ENCODE measurements around the gene GLS2. TPM values are rescaled to one million over a fixed set of nuclear protein-coding genes. Genes with fewer than 3 reads are reported as not detected.

Gene GLS2
- total RNA-seq, 3 donors from 2014 or later = 0.51 to 1.5 (median 1.2) TPM

DNA sequence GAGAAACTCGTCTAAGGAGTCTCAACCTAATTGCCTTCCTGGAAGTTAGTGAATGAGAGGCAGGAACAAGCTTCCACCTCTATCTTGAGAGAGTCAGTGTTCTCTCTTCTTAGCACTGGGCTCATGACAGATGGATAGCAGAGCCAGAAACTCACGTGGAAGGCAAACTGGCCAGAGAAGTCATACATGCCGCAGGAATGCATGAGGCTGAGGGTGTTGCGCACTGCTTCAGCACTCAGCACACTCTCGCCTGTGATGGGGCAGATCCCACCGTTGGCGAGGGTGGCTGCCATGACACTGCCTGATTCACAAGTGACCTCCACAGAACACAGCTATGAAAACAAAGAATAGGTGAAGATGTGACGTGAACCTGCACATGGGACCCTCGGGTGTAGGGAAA, 13.6 kb downstream of the GLS2 start:
- DNase-seq (no peak), ATAC-seq (no peak)
- peaks cover 4% of the 10 kb centered on the region for H3K4me1 ChIP-seq (ENCODE audit: low read depth)
- no peak for TF ChIP-seq CTCF (IDR thresholded peaks at IDR 0.05)
- H3K4me3 ChIP-seq = no peak overlapping the region
- H3K9me3 ChIP-seq = no peaks in the 10 kb centered on the region
- intact Hi-C loops (cut with DNase I, micrococcal nuclease) = no loop called here
- no peaks in the 10 kb centered on the region for H3K36me3 ChIP-seq (ENCODE audit: low read depth)

DNA sequence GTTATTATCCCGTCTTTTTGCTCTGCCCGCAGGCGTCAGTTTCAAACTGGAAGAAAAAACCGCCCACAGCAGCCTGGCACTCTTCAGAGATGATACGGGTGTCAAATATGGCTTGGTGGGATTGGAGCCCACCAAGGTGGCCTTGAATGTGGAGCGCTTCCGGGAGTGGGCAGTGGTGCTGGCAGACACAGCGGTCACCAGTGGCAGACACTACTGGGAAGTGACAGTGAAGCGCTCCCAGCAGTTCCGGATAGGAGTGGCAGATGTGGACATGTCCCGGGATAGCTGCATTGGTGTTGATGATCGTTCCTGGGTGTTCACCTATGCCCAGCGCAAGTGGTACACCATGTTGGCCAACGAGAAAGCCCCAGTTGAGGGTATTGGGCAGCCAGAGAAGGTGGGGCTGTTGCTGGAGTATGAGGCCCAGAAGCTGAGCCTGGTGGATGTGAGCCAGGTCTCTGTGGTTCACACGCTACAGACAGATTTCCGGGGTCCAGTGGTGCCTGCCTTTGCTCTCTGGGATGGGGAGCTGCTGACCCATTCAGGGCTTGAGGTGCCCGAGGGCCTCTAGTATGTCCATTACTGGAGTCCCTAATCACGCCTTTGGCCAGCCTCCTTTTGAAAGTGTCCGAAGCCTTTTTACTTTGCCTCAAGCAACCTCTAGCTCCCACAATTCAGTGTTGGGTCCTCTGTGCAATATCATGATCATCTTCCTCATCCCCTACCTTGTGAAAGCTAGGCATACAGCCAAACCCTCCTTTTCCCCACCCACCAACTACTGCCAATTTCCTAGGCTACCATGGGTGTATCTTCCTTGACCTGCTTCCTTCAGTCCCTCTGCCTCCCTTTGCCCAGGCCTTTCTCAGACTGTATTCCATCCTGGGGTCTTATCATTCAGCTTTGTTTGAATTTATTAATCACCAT, 18.7 kb downstream of the GLS2 start:
- Histone ChIP-seq H3K4me3 (peak overlapping the region; percentile 72), H3K4me1 (ENCODE audit: low read depth) (peaks cover 9% of the 10 kb centered on the region), H3K36me3 (ENCODE audit: low read depth) (no peaks in the 10 kb centered on the region), H3K9me3 (no peaks in the 10 kb centered on the region)
- intact Hi-C loops (cut with DNase I, micrococcal nuclease) = no loop called here
- DNase-seq (peak; percentile 51 to 68 (median 60)), ATAC-seq (peak; percentile 59)
- no peak for TF ChIP-seq CTCF (IDR thresholded peaks at IDR 0.05)

DNA sequence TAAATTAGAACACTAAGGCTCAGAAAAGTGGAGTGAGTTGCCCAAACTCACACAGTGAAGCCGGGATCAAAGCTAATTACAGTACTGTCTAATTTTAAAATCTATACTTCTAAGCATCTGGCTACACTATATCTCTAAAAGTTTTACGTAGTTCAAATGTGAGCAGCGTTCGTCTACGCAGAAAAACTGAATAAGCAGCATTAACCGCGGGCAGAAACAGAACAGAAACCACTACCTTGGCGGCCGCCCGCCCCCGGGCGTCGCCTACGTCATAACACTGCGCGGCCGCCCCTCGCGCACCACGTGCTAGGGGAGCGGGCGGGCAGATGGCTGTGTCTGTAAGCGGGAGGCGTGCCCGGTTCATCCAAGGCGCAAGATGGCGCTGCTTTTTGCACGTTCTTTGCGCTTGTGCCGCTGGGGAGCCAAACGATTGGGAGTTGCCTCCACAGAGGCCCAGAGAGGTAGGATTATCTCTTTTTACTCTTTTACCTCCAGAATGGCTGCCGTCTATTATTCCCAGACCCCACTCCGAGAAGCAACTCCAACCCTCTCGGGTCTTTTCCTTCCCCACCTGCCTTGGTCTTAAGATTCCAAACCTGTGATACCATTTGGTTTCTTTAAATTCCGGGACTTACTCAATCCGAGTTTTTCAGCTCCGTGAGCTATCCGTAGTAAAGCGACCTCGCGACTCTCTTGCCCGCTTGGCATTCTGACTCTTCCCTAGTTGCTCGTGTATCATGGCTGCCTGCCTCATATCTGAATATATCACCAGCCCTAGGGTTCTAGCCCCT, 19.6 kb downstream of the GLS2 start, which contains the start of gene SPRYD4:
TSS of gene SPRYD4 (plus strand) at position 363 of the 791 bp plus-strand sequence. CDS start at position 377, 14 bp downstream.
- ATAC-seq = peak; percentile 98
- Histone ChIP-seq H3K4me1 (ENCODE audit: low read depth) (peaks cover 9% of the 10 kb centered on the region), H3K9me3 (no peaks in the 10 kb centered on the region), H3K36me3 (ENCODE audit: low read depth) (no peaks in the 10 kb centered on the region), H3K4me3 (peak within 1 kb of the TSS; percentile 72)
- peak; percentile 95 to 96 (median 95) for DNase-seq
- TF ChIP-seq CTCF (IDR thresholded peaks at IDR 0.05) = peak; percentile 31
- intact Hi-C loops (cut with DNase I, micrococcal nuclease) = no loop called here

- no peak overlapping the region for H3K4me3 ChIP-seq
- no peaks in the 10 kb centered on the region for H3K36me3 ChIP-seq (ENCODE audit: low read depth)
- DNase-seq (no peak), ATAC-seq (no peak)
- H3K9me3 ChIP-seq = no peaks in the 10 kb centered on the region
- H3K4me1 ChIP-seq (ENCODE audit: low read depth) = no peaks in the 10 kb centered on the region
- TF ChIP-seq CTCF (IDR thresholded peaks at IDR 0.05) = no peak
- intact Hi-C loops (cut with DNase I, micrococcal nuclease) = no loop called here
These were observed 25.4 kb downstream of the GLS2 start for GRCh38 chr12:56462565-56462964.

DNA sequence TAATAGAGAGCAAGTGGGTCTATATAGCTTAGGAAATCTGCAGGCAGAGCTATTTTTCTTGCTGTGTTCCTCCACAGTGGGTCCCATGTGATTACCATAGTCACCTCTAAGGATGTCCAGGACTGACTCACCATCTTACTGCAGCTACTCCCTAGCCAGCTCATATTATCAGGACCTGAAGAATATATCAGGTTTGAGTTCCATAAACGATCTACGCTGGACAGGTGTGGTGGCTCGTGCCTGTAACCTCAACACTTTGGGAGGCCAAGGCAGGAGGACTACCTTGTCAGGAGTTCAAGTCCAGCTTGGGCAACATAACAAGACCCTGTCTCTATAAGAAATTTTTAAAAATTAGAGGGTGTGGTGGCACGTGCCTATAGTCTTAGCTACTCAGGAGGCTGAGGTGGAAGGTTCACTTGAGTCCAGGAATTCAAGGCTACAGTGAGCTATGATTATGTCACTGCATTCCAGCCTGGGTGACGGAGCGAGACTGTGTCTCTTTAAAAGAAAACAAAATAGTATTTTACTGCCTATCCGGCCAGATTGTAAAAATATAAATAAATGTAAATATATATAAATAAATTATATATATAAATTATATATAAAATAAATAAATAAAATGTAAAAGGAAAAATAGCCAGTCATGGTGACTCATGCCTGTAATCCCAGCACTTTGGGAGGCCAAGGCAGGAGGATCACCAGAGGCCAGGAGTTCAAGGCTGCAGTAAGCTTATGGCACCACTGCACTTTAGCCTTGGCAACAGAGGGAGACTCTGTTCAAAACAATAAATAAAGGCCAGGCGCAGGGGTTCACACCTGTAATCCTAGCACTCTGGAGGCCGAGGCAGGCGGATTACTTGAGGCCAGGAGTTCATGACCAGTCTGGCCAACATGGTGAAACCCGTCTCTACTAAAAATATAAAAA, 26.5 kb downstream of the GLS2 start:
- TF ChIP-seq CTCF (IDR thresholded peaks at IDR 0.05) = no peak
- intact Hi-C loops (cut with DNase I, micrococcal nuclease) = no loop called here
- H3K36me3 ChIP-seq (ENCODE audit: low read depth) = no peaks in the 10 kb centered on the region
- DNase-seq (no peak), ATAC-seq (no peak)
- no peaks in the 10 kb centered on the region for H3K9me3 ChIP-seq
- H3K4me3 ChIP-seq = no peak overlapping the region
- no peaks in the 10 kb centered on the region for H3K4me1 ChIP-seq (ENCODE audit: low read depth)

Data from mucosa of descending colon (tissue), 3 donors.